Measurements from ENCODE around the gene TBC1D10B. TPM values are rescaled to one million over a fixed set of nuclear protein-coding genes. Genes with fewer than 3 reads are reported as not detected.

TBC1D10B gene
- total RNA-seq, 4 donors from 2014 or later, result 34.4 to 43.2 (median 38.4) TPM

GRCh38 chr16:30375864-30376263 is 5.6 kb upstream of the TBC1D10B start:
- no peak for DNase-seq (ENCODE audit: low spot score in 2 of 2)
- 83% methylated on average over 3 of the region's 8 CpGs for WGBS
- TF ChIP-seq EP300 (IDR thresholded peaks at IDR 0.05), result no peak
- no peak for TF ChIP-seq POLR2AphosphoS5 (IDR thresholded peaks at IDR 0.05)
- TF ChIP-seq CTCF (IDR thresholded peaks at IDR 0.05), result no peak
- TF ChIP-seq POLR2A (IDR thresholded peaks at IDR 0.05), result no peak
- Histone ChIP-seq H3K27ac (no peak overlapping the region), H3K27me3 (no peaks in the 10 kb centered on the region), H3K4me3 (no peak overlapping the region), H3K36me3 (no peaks in the 10 kb centered on the region), H3K9me3 (no peaks in the 10 kb centered on the region), H3K4me1 (peaks cover 27% of the 10 kb centered on the region)

- H3K27me3 ChIP-seq, result no peaks in the 10 kb centered on the region
- no peaks in the 10 kb centered on the region for H3K9me3 ChIP-seq
- no peak within 1 kb of the TSS for H3K4me3 ChIP-seq
- no peak for TF ChIP-seq POLR2A (IDR thresholded peaks at IDR 0.05)
- TF ChIP-seq CTCF (IDR thresholded peaks at IDR 0.05), result no peak
- TF ChIP-seq POLR2AphosphoS5 (IDR thresholded peaks at IDR 0.05), result no peak
- no peak for TF ChIP-seq EP300 (IDR thresholded peaks at IDR 0.05)
- WGBS, result 68% methylated on average over 6 of the region's 6 CpGs
- no peak for DNase-seq (ENCODE audit: low spot score in 2 of 2)
- H3K36me3 ChIP-seq, result no peaks in the 10 kb centered on the region
- H3K27ac ChIP-seq, result no peak within 1 kb of the TSS
- peaks cover 29% of the 10 kb centered on the region for H3K4me1 ChIP-seq
Observed at GRCh38 chr16:30374538-30374937, 4.2 kb upstream of the TBC1D10B start, which contains the start of gene MYL11. Gene MYL11, plus strand, starts transcription at chr16:30374802. Its CDS starts 56 bp downstream, at chr16:30374858.

- no peak overlapping the region for H3K27ac ChIP-seq
Observed at GRCh38 chr16:30372725-30373124, 2.4 kb upstream of the TBC1D10B start.

GRCh38 chr16:30372038-30372712 is 1.9 kb upstream of the TBC1D10B start:
- no peak for DNase-seq (ENCODE audit: low spot score in 2 of 2)
- no peak for TF ChIP-seq EP300 (IDR thresholded peaks at IDR 0.05)
- TF ChIP-seq POLR2A (IDR thresholded peaks at IDR 0.05), result no peak
- TF ChIP-seq CTCF (IDR thresholded peaks at IDR 0.05), result no peak
- TF ChIP-seq POLR2AphosphoS5 (IDR thresholded peaks at IDR 0.05), result no peak
- Histone ChIP-seq H3K27ac (no peak overlapping the region), H3K36me3 (no peaks in the 10 kb centered on the region), H3K4me3 (no peak overlapping the region), H3K9me3 (no peaks in the 10 kb centered on the region), H3K27me3 (no peaks in the 10 kb centered on the region), H3K4me1 (peaks cover 36% of the 10 kb centered on the region)
- 91% methylated on average over 6 of the region's 6 CpGs for WGBS

More at GRCh38 chr16:30372725-30373124, 2.4 kb upstream of the TBC1D10B start:
- WGBS, result 89% methylated on average over 5 of the region's 5 CpGs
- Histone ChIP-seq H3K4me3 (no peak overlapping the region), H3K36me3 (no peaks in the 10 kb centered on the region), H3K9me3 (no peaks in the 10 kb centered on the region), H3K27me3 (no peaks in the 10 kb centered on the region), H3K4me1 (peaks cover 36% of the 10 kb centered on the region)
- DNase-seq (ENCODE audit: low spot score in 2 of 2), result no peak
- TF ChIP-seq CTCF (IDR thresholded peaks at IDR 0.05) (no peak), POLR2A (IDR thresholded peaks at IDR 0.05) (no peak), POLR2AphosphoS5 (IDR thresholded peaks at IDR 0.05) (no peak), EP300 (IDR thresholded peaks at IDR 0.05) (no peak)

GRCh38 chr16:30371248-30371816 is 1.0 kb upstream of the TBC1D10B start:
- Histone ChIP-seq H3K36me3 (no peaks in the 10 kb centered on the region), H3K4me1 (peaks cover 39% of the 10 kb centered on the region), H3K27me3 (no peaks in the 10 kb centered on the region), H3K27ac (peak overlapping the region; percentile 76), H3K4me3 (peak overlapping the region; percentile 51), H3K9me3 (no peaks in the 10 kb centered on the region)
- DNase-seq (ENCODE audit: low spot score in 2 of 2), result no peak
- 37% methylated on average over 6 of the region's 11 CpGs for WGBS
- TF ChIP-seq CTCF (IDR thresholded peaks at IDR 0.05) (no peak), POLR2AphosphoS5 (IDR thresholded peaks at IDR 0.05) (no peak), POLR2A (IDR thresholded peaks at IDR 0.05) (no peak), EP300 (IDR thresholded peaks at IDR 0.05) (no peak)

Data from suprapubic skin (tissue), 4 donors.